HS-27A (cell line): ENCODE data around the gene ATXN7L3B.
"Not testable (repeated sequence)": the region's sequence is repeated elsewhere in the genome, so short reads cannot be mapped to it uniquely, and the experiment has no call there.

Source experiments
- DNase-seq: peaks from one replicate; pipeline ENCODE4 v3.0.0-alpha.2; 2012; ENCODE audit warnings: low read depth, missing footprints

ATXN7L3B gene, protein sequence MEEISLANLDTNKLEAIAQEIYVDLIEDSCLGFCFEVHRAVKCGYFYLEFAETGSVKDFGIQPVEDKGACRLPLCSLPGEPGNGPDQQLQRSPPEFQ

DNA sequence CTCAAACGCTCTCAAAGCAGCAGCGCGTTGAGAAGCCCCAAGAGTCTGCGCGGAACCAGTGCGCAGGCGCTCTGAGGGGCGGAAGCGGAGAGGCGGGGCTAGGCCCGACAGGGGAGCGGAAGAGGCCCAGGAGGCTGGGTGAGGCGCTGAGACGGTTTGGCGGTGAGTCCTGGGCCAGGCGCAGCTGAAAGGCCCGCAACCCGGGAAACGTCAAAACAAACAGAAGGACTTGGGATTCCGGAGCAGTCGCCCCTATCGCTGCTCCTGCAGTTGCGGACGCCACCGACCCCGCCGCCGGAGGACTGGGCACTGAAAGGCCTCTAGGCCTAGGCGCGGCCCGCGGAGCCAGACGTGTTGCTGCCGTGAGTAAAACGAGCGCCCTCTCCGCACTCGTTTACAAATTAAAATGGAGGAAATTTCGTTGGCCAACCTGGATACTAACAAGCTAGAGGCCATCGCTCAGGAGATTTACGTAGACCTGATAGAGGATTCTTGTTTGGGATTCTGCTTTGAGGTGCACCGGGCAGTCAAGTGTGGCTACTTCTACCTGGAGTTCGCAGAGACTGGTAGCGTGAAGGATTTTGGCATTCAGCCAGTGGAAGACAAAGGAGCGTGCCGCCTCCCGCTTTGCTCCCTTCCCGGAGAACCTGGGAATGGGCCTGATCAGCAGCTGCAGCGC, at the start of gene ATXN7L3B:
Gene ATXN7L3B (plus strand): TSS at position 129 of the 679 bp plus-strand sequence. CDS start 278 bp downstream, at position 407.
- DNase-seq = peak; percentile 82

DNA sequence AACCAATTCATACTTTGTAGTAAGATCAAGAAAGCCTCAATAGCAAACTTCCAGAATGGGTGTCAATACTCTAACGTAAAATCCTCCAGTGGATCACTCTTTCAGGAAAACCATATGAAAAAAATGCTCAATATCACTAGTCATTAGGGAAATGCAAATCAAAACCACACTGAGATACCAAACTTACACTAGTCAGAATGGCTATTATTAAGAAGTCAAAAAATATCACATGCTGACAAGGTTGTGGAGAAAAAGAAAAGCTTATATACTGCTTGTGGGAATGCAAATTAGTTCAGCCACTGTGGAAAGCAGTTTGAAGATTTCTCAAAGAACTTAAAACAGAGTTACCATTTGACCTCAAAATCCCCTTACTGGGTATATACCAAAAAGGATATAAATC, 49.5 kb upstream of the ATXN7L3B start:
- DNase-seq = no peak

DNA sequence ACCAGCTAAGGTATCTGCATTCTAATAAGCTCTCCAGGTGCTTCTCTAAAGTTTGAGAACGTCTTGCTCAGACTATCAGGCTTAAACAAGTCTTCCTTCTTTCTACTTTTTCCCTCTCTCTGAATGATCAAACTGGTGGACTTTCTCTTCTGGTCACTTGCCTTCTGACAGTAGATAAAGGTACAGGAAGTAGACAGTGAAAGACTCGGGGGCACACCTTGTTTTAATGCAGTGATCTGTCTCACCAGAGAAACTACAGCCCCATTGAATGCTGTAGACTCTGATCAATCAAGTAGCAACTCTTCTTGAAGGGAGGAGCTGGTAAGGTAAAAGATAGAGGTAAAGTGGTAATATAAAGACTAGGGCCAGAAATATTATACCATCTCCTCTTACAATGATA, 48.1 kb upstream of the ATXN7L3B start:
- DNase-seq = no peak

DNA sequence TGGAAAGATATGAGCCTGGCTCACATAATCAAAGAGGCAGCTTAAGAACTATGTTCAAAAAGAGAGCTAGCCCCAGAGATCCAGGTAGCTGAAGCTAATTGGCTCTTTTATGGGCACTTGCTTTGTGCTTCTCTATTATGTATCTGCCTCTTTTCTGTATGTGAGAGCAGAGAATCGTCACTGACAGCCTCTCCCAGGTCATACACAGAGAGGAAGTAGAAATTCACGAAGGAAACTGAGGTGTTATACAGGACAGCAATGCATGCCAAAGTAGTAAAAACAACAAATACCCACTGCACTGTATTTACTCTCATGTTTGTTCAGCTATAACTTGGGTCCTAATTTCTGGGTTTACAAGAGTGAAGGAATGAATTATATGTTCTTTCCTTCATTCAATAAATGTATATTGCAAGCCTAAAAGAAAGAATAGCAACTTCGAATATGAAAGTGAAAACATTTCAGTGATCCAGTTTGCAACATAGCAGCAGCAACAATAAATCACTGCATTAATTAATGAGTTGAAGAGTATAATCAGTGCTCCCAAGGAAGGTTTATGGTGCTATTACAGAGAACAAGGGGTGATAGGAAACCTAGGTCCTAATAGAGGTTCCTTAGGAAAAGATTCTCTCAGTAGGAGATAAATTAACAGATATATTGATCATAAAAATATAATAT, 47.1 kb upstream of the ATXN7L3B start:
- DNase-seq = no peak

DNA sequence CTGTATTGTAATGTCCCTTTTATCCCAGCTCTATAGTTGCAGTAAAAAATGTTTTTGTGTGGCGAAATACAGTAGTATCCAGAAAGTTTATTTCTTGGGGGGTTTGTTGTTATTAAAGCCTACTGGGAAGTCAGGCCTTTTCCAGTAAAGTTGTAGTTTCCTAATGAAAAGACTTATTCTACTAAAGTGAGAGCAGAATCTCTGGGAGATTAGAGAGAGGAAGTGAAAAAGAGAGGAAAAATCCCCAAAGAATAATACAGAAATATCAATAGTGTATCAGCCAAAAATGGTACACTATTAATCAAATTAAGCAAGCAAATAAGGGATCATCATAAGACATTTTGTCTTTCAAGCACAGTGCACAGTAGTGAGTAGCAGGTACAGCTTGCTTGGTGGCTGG, 46.3 kb upstream of the ATXN7L3B start:
- DNase-seq = no peak

DNA sequence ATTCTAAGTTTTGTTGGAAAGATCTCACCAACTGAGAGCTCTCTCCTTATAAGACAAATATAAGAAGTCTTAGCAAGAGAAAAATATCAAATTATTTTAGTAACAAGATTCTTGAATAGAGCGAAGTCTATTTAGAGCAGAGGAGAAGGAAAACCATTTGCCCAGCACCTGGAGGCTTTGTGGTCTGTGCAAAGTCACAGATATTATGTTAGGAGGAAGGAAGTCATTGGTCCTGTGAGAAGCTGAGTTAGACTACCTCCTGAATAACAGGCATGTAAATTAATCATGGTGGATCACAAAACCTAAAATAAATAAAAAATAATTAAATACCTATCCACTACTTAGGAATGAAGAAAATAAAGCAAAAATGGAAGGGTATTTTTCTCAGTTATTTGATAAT, 38.4 kb upstream of the ATXN7L3B start:
- no peak for DNase-seq

DNA sequence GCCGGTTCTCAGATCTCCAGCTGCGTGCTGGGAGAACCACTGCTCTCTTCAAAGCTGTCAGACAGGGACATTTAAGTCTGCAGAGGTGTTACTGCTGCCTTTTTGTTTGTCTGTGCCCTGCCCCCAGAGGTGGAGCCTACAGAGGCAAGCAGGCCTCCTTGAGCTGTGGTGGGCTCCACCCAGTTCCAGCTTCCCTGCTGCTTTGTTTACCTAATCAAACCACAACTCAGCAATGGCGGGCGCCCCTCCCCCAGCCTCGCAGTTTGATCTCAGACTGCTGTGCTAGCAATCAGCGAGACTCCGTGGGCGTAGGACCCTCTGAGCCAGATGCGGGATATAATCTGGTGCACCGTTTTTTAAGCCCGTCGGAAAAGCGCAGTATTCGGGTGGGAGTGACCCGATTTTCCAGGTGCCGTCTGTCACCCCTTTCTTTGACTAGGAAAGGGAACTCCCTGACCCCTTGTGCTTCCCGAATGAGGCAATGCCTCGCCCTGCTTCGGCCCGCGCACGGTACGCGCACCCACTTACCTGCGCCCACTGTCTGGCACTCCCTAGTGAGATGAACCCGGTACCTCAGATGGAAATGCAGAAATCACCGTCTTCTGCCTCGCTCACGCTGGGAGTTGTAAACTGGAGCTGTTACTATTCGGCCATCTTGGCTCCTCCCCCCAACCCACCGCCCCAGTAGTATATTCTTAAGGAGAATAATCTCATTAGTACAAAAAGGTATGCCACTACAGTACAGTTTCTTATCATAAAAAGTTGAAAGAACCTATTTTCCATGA, 28.6 kb upstream of the ATXN7L3B start:
- DNase-seq = not testable (repeated sequence)

DNA sequence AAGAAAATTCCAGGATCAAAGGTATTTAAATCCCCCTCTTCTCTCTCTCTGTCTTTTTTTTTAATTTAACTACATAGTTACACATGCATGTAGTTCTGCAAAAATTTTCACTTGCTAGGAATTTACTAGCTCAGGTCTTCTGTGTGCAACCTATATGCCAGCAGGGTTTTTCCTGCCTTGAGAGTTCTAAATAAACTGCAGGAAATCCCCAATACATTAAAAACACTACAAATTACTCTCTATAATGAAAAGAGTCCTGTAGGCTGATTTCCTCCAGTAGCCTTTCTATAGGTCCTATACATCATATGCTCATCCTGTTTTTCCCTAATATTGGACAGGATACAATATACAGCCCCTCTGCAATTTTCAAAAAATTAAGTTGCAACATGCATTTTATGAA, 27.7 kb upstream of the ATXN7L3B start:
- no peak for DNase-seq

DNA sequence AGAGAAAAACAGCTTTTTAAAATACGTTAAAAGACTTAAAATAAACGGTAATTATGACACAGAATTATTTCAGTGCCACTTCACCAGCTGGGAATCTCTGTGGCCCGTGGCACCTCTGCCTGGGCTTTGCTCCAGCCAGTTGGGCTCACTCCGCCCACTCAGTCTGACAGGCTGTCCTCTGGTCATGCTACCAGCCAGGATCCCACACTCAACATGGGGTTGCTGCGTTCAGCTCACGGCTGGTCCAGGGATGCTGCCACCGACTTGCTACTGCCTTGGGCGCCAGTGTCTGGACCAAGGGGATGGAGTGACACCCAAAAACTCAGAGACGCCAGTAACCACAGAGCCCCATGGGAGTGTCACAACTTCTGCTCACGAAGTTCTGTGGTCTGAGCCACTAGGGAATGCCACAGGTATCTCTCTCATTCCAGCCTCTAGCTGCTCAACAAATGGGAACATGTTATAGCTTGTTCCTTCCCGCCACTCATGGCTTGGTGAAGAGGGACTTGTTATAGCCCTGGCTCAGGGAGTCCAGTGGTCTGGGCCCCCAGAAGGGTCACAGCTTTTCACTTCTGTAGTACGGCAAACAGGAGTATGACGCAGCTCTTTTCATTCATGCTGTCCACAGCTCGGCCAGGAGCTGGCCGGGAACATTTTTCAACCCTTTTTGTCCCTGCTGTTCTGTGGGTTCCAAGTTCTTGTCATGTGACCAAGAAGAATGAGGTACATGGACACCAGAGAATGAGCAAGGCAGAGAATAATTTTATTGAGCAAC, 23.4 kb upstream of the ATXN7L3B start:
- DNase-seq = no peak

DNA sequence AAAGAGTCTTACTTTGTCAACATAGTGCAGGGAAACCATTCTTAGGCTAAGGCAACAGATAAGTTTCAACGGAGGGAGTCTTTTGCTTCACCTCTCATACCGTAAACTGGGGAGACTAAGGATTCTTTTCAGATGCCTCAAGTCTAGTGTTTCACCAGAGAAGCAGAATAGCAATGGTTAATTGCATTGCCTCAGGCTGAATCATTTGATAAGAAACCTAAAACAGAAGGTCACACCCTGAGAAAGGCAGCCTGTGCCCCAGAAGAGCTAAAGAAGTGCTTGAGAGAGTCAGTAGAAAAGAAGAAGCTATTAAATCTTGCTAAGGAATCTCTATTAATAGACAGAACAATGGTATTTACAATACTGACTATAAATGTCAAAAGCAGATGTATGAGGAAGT, 21.8 kb upstream of the ATXN7L3B start:
- DNase-seq = peak; percentile 52

DNA sequence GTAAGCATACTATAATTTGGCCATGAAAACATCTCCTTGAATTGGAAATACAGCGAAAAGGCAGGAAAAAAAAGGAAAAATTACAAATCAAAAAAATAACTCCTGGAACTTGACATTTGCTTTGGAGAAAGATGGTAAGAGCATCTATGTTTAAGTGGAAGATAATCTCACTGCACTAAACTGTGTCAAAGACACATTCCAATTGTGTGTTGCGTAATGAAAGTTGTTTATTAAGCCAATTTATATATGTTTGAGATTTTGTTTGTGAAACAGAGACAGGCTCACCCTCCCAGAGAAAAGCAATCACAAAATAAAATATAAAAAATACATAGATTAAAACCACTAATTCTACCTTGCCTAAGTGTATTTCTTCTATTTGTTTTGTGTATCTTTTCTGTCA, 11.1 kb upstream of the ATXN7L3B start:
- no peak for DNase-seq

DNA sequence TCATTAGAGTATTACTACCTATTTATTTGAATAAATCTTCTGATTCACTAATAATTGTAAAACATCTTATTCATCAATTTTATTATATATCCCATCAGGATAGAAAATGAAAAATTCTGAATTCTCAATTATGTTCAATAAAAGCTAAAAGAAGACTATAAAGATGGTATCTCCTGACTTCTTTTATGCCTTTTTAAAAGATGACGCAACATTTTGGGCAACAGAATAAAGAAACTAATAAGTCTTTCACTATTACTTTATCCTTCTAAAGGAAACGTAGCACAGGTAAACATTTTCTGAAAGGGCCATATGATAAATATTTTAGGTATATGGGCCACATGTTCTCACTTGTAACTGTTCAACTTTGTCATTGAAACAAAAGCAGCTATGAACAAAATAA, 10.1 kb upstream of the ATXN7L3B start:
- DNase-seq = no peak

DNA sequence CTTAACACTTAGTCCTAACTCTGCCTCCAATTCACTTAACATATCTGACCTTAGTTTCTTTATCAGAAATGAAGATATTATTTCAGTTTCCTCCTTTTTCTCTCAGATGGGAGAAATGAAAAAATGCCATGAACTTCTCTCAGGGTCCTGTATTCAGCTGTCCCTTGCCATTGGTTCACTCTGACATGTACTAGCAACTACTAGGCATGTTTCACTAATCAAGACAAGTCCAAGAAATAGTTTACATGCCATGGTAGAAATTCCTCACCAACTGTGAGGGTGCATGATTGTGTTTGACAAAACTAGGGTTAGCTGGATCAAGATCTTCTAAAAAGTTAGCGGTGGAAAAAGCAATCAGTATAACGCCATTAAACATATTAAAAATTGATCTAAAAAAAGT, 7.0 kb upstream of the ATXN7L3B start:
- DNase-seq = no peak

DNA sequence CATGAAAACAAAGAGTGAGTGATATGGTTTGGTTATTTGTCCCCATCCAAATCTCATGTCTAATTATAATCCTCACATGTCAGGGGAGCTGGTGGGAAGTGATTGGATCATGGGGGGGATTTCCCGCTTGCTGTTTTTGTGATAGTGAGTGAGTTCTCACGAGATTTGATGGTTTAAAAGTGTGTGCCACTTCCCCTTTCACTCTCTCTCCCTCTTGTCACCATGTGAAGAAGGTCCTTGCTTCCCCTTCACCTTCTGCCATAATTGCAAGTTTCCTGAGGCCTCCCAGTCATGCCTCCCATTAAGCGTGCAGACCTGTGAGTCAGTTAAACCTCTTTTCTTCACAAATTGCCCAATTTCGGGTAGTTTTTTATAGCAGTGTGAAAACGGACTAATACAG, 2.1 kb upstream of the ATXN7L3B start:
- no peak for DNase-seq

DNA sequence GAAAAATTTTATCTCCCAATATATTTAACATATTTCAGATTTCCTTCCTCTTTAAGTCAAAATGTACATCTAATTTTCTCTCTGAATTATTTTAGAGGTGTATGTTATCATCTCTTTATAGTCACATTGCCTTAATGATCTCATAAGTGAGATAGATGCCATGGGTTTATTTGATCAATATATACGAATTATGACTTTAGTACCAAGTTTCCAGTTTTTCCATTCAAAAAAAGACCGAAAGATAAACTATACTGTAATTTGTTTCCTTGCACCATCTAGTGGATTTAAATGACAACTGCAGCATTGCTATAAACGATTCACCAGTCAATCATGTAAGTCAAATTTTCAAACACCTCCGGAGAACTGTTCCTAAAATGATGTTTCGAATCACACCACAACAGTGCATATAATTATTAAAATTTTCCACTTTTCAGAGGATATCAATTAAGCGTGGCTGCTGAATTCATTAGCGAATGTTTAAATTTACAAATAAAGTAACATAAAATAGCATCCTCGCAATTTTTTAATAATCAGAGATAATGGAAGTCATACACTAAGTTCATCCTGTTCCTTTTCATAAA, 419 bp upstream of the ATXN7L3B start:
- DNase-seq = peak; percentile 39

DNA sequence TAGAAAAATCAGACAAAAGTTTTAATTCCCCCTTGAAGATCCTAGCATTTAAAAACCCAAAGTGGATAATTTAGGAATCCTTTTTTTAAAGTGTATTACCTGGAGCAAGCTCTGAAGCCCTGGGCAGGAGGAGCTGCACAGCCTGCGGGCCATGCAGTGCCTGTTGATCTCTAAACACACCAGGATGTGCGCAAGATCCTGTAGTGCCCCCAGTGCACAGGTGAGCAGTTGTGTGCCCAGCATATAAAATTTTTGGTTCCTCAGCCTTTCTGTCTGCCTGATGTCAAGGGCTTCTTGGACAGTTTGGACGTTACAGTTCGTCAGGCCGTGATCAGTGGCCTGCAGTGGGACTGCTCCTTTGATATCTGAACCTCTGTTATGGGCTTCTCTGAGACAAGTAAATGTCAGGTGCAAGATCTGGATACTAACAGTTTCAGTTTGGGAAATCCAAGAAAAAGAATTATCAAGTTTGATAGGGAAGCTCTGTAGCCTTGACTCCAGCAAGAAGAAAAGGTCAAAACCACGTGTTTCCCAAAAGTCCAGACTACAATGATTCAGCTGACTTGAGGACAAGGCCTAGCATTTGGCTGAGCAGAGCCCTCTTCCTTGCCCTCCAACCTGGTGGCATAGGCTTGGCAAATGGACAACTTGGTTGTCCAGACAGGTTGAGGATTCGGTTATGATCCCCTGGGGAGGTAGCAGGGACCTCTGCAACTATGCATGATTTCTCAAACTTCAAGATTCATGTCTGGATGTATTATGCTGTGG, 1.0 kb downstream of the ATXN7L3B start:
- DNase-seq = no peak

DNA sequence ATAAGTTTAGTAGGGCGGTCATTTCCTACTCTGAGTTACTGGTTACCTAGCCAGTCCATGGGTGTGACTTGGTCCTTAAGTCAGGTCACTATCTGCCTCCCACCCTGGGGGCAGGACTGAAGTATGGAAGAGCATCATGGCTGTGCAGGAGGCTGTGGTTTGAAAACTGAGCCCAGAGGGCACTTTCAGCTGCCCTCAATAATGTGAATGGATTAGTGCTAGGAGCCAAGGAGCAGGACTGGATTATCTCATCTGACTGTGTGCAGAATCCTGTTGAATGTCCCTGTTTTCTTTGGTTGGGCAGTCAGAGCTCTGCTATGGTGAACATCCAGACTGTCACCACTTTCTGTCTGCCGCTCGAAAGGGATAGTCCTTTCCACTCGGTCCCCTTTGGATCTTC, 1.6 kb downstream of the ATXN7L3B start:
- no peak for DNase-seq

DNA sequence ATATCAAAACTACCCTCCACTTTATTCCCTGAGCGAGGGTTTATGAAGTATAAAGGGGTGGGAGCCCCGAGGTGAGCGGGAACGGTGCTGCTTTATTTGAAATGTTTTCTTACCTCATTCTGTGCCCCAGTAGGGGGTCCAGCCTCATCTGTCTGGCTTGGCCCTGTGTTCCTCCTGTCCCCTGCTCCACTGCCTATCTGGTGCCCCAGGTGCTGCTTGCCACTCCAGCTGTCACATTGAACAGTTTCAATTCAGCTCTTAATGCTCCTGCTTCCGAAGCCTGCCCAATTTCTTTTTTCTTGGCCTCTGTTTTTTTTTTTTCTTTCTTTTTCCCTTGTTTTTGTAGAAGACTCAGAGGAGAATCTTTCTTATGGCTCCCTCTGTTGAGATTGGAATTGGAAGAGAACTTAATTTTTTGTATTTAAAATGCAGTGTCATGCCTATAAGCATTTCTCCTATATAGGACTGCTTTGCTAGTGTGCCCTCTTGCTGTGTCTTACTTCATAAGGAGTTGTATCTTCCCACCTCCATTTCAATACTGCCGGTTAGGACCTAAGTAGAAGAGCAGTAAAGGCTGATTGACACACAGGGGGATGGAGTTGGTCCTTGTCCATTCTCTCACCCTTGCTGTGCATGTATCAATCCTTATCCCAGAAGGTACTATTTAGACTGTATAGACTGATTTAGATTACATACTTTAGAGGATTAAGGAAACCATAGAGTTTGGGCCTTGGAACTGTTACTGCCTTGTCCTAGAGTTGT, 2.3 kb downstream of the ATXN7L3B start:
- no peak for DNase-seq

DNA sequence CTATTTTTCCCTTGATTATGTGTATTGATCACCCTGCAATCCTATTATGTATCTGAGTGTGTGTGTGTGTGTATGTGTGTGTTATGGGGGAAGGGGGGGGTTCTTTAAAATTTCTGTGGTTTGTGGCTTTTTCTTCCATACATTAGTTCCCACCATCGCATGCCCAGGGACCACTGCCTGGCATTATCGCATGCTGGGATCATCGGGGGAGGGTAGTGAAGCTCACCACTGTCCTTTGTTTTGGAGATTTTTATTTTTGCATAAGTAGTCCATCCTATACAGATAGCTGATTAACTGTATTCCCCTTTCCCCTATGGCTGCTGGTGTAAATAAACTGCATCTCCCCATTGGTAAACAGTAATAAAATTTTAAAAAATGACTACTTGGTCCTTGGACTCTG, 3.4 kb downstream of the ATXN7L3B start:
- no peak for DNase-seq

DNA sequence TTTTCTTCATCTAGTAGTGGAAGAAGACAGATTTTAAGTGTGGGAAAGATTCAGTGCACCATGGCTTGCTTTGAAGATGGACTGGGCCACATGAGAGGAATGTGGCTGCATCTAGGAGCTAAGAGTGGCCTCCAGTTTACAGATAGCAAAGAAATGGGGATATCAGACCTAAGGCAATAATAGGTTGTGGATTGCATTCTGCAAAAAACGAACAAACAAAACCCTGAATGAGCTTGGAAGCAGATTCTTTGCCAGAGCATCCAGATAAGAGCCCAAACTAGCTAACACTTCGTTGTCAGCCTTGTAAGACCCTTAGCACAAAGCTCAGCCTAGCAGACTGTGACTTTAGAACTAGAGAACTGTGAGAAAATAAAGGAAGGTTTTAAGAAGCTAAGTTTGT, 9.6 kb downstream of the ATXN7L3B start:
- DNase-seq = no peak
